ENCODE results near the gene ASPRV1.

DNA sequence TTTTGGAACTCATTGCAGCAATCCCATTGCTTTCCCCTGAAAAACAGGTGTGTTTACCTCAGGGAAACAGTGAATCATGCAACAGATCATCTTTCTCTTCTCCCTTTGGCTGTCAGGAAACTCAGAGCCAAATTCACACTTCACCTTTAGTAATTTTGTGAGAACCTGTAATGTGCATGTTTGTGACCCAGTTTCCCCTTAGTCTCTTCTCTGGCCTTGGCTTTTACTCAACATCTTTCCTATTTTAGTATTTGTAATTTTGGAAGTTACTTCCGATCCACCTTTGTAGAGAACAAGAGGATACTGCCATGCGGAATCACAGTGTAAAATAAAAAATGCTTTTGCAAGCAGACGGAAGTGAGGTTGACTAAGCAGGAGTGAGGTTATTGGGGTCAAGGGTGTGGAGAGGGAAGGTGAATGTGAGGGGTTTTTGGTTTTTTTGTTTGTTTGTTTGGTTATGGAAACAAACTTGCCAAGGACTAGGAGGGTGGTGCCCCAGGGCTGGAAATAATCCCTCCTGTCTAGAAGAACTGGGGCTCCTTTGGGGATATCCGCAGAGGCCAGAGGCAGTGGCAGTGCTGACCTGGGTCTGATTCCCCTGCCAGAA, 14.0 kb downstream of the ASPRV1 start:
- no peak for TF ChIP-seq EZH2 (IDR thresholded peaks at IDR 0.05; ENCODE audit: low read depth)
- TF ChIP-seq CTCF (conservative IDR thresholded peaks at IDR 0.05), result no peak
